ENCODE data around the gene ABLIM1. TPM values are rescaled to one million over a fixed set of nuclear protein-coding genes. Genes with fewer than 3 reads are reported as not detected.

ABLIM1 gene
- total RNA-seq, 4 donors from 2014 or later: 75.2 to 172 (median 110) TPM

- no peak overlapping the region for H3K4me3 ChIP-seq
- no peaks in the 10 kb centered on the region for H3K9me3 ChIP-seq
- 87 to 100% methylated on average over 1 of the region's 1 CpG for WGBS, 2 donors (ENCODE audit: low coverage in 1 of 2)
- peaks cover 0 to 12% (median 4%) of the 10 kb centered on the region in 3 donors for H3K4me1 ChIP-seq
- ATAC-seq: no peak
- H3K36me3 ChIP-seq: no peaks in the 10 kb centered on the region
- H3K27ac ChIP-seq: peak overlapping the region in 1 of 4 donors; percentile 43
- TF ChIP-seq EP300 (IDR thresholded peaks at IDR 0.05): no peak
- no peak for TF ChIP-seq POLR2A (IDR thresholded peaks at IDR 0.05)
- TF ChIP-seq CTCF (IDR thresholded peaks at IDR 0.05): no peak
- TF ChIP-seq POLR2AphosphoS5 (IDR thresholded peaks at IDR 0.05): no peak
- no peaks in the 10 kb centered on the region for H3K27me3 ChIP-seq
Measured at GRCh38 chr10:114611617-114612016, 46.5 kb downstream of the ABLIM1 start.

GRCh38 chr10:114609518-114610426, 48.3 kb downstream of the ABLIM1 start:
- Histone ChIP-seq H3K27me3 (no peaks in the 10 kb centered on the region), H3K4me1 (peaks cover 0 to 23% (median 4%) of the 10 kb centered on the region in 3 donors)
- WGBS, 2 donors (ENCODE audit: low coverage in 1 of 2): 82 to 85% methylated on average over 4 to 8 of the region's 8 CpGs

DNA sequence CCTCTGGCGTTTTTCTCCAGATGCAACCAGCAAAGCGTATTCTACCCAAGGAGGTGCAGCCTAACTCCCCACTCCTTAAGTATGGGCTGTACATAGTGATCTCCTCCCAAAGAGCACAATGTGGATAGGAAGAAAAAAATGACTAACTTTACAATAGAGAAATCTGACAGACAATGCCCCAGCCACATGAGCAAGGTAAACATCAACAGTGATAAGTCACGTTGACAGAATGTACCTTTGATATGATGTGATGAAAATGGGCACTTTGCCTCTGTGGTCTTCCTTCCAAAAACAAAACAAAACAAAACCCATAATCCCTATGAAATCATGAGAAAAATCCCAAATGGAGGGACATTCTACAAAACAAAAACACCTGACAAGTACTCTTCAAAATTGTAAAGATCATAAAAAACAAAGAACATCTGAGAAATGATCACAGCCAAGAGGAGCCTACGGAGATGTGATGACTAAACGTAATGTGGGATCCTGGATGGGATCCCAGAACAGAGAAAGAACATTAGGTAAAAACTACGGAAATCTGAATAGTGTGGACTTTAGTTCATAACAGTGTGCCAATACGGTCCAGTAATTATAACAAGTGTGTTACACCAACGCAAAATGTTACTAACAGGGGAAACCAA, 50.6 kb downstream of the ABLIM1 start:
- no peaks in the 10 kb centered on the region for H3K36me3 ChIP-seq
- no peak overlapping the region for H3K4me3 ChIP-seq
- no peak for TF ChIP-seq POLR2A (IDR thresholded peaks at IDR 0.05)
- TF ChIP-seq POLR2AphosphoS5 (IDR thresholded peaks at IDR 0.05): peak; percentile 43
- 13 to 31% methylated on average over 5 to 7 of the region's 8 CpGs for WGBS, 2 donors (ENCODE audit: low coverage in 1 of 2)
- peak; percentile 76 for ATAC-seq
- no peaks in the 10 kb centered on the region for H3K27me3 ChIP-seq
- peak overlapping the region in 3 of 4 donors; percentile 35 to 72 (median 72) for H3K27ac ChIP-seq
- peaks cover 0 to 39% (median 4%) of the 10 kb centered on the region in 3 donors for H3K4me1 ChIP-seq
- no peaks in the 10 kb centered on the region for H3K9me3 ChIP-seq

More at GRCh38 chr10:114609518-114610426, 48.3 kb downstream of the ABLIM1 start:
- Histone ChIP-seq H3K9me3 (no peaks in the 10 kb centered on the region), H3K4me3 (no peak overlapping the region), H3K36me3 (no peaks in the 10 kb centered on the region), H3K27ac (peak overlapping the region in 3 of 4 donors; percentile 16 to 72 (median 63))
- TF ChIP-seq POLR2AphosphoS5 (IDR thresholded peaks at IDR 0.05) (no peak), EP300 (IDR thresholded peaks at IDR 0.05) (no peak), CTCF (IDR thresholded peaks at IDR 0.05) (no peak), POLR2A (IDR thresholded peaks at IDR 0.05) (no peak)
- ATAC-seq: no peak

DNA sequence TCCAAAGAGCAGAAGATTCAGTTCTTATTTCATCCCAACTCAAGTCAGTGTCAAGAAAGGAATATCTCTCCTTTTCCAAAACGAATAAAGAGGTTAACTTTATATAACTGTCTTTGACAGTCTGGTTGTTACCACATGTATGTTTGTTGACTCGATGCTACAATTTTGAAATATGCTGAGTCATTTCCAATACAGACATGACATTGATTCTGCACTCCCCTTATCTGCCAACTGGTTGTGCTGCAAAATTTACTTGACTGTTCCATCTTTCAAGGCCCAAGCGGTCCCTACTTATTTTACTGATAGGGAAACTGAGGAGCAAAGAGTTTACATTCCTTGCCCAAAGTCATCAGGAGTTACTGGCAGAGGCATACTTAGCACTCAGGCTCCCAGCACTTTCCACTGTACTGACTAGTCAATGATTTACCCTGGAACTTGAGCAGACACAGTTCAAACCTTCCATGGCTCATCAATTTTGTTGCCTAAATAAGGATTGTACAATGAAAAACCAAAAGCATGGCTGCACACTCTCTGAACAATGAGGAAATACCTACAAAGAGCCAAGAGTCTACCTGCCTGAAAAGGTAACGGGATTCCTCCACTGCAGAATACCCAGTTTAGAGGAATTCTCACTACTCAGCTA, 52.8 kb downstream of the ABLIM1 start:
- no peak for ATAC-seq
- no peaks in the 10 kb centered on the region for H3K36me3 ChIP-seq
- H3K9me3 ChIP-seq: no peaks in the 10 kb centered on the region
- TF ChIP-seq CTCF (IDR thresholded peaks at IDR 0.05) (no peak), POLR2A (IDR thresholded peaks at IDR 0.05) (no peak), POLR2AphosphoS5 (IDR thresholded peaks at IDR 0.05) (no peak), EP300 (IDR thresholded peaks at IDR 0.05) (no peak)
- peak overlapping the region in 3 of 4 donors; percentile 20 to 61 (median 40) for H3K27ac ChIP-seq
- WGBS, 2 donors (ENCODE audit: low coverage in 1 of 2): 59 to 75% methylated on average over 3 to 4 of the region's 4 CpGs
- no peak overlapping the region for H3K4me3 ChIP-seq
- H3K4me1 ChIP-seq: peaks cover 0 to 39% (median 4%) of the 10 kb centered on the region in 3 donors
- no peaks in the 10 kb centered on the region for H3K27me3 ChIP-seq
